ENCODE results near the gene PPRC1.
A peak's percentile ranks its signal among the peaks of the same experiment; 100 is the strongest.

Gene PPRC1

GRCh38 chr10:102151774-102152544 lies 19.1 kb downstream of the PPRC1 start, which contains the start of gene NOLC1:
Gene NOLC1 (plus strand): TSS chr10:102152389. CDS start chr10:102152411, 22 bp downstream.
- Histone ChIP-seq H3K4me3 (replicated peaks; ENCODE audit: insufficient read depth, low read length) (peak within 1 kb of the TSS; percentile 83), H3K27me3 (ENCODE audit: insufficient read depth, poor library complexity, severe bottlenecking) (no peaks in the 10 kb centered on the region)
- no peak for TF ChIP-seq SPI1 (IDR thresholded peaks at IDR 0.05; ENCODE audit: borderline replicate concordance, low read depth)
- peak; percentile 57 for TF ChIP-seq REST (IDR thresholded peaks at IDR 0.05; ENCODE audit: insufficient replicate concordance, low read depth)
- peak; percentile 97 for TF ChIP-seq POLR2AphosphoS5 (IDR thresholded peaks at IDR 0.05; ENCODE audit: low read depth)
- TF ChIP-seq CTCF (IDR thresholded peaks at IDR 0.05; ENCODE audit: insufficient read depth, low read length): no peak
- TF ChIP-seq GABPA (IDR thresholded peaks at IDR 0.05; ENCODE audit: low read depth): peak; percentile 87

GRCh38 chr10:102152545-102152890 lies 19.7 kb downstream of the PPRC1 start:
- TF ChIP-seq SPI1 (IDR thresholded peaks at IDR 0.05; ENCODE audit: borderline replicate concordance, low read depth) (no peak), REST (IDR thresholded peaks at IDR 0.05; ENCODE audit: insufficient replicate concordance, low read depth) (no peak), GABPA (IDR thresholded peaks at IDR 0.05; ENCODE audit: low read depth) (no peak), CTCF (IDR thresholded peaks at IDR 0.05; ENCODE audit: insufficient read depth, low read length) (no peak), POLR2AphosphoS5 (IDR thresholded peaks at IDR 0.05; ENCODE audit: low read depth) (no peak; the same call in 1 of the 2 replicates)
- peak in 1 of 2 experiments; percentile 24 for DNase-seq (ENCODE audit: low read depth in 1 of 2, low spot score in 1 of 2)
- H3K27me3 ChIP-seq (ENCODE audit: insufficient read depth, poor library complexity, severe bottlenecking): no peaks in the 10 kb centered on the region
- H3K4me3 ChIP-seq (replicated peaks; ENCODE audit: insufficient read depth, low read length): peak overlapping the region; percentile 83
- peak overlapping the region; percentile 89 for H3K27ac ChIP-seq (replicated peaks)

More at GRCh38 chr10:102151774-102152544, 19.1 kb downstream of the PPRC1 start, which contains the start of gene NOLC1:
- peak within 1 kb of the TSS; percentile 89 for H3K27ac ChIP-seq (replicated peaks)
- DNase-seq (ENCODE audit: low read depth in 1 of 2, low spot score in 1 of 2): peak; percentile 99

GRCh38 chr10:102153093-102153620 lies 20.3 kb downstream of the PPRC1 start:
- TF ChIP-seq CTCF (IDR thresholded peaks at IDR 0.05; ENCODE audit: insufficient read depth, low read length) (no peak), SPI1 (IDR thresholded peaks at IDR 0.05; ENCODE audit: borderline replicate concordance, low read depth) (no peak), POLR2AphosphoS5 (IDR thresholded peaks at IDR 0.05; ENCODE audit: low read depth) (no peak), REST (IDR thresholded peaks at IDR 0.05; ENCODE audit: insufficient replicate concordance, low read depth) (no peak), GABPA (IDR thresholded peaks at IDR 0.05; ENCODE audit: low read depth) (no peak)
- Histone ChIP-seq H3K27ac (replicated peaks) (peak overlapping the region; percentile 89), H3K27me3 (ENCODE audit: insufficient read depth, poor library complexity, severe bottlenecking) (no peaks in the 10 kb centered on the region), H3K4me3 (replicated peaks; ENCODE audit: insufficient read depth, low read length) (peak overlapping the region; percentile 83)
- DNase-seq (ENCODE audit: low read depth in 1 of 2, low spot score in 1 of 2): no peak
